ENCODE results near the gene ATP1A3.

DNA sequence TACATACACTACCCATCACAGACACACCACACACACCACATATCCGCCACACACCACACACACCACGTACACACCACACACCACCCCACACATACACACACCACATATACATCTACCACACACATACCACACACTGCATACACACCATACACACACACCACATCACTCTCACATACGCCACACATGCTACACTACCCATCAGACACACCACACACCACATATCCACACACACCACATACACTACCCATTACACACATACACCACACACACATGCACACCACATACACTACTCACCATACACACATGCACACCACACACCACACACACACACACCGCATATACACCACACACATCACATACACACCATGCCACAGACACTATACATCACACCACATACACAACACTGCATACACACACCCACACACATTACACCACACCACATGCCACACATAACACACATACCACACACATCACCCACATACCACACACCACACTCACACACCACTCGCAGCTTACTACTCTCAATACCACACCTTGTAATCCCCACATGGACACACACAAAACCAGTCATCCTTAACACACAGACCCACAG, 75.3 kb downstream of the ATP1A3 start:
- TF ChIP-seq, protein P1, sequence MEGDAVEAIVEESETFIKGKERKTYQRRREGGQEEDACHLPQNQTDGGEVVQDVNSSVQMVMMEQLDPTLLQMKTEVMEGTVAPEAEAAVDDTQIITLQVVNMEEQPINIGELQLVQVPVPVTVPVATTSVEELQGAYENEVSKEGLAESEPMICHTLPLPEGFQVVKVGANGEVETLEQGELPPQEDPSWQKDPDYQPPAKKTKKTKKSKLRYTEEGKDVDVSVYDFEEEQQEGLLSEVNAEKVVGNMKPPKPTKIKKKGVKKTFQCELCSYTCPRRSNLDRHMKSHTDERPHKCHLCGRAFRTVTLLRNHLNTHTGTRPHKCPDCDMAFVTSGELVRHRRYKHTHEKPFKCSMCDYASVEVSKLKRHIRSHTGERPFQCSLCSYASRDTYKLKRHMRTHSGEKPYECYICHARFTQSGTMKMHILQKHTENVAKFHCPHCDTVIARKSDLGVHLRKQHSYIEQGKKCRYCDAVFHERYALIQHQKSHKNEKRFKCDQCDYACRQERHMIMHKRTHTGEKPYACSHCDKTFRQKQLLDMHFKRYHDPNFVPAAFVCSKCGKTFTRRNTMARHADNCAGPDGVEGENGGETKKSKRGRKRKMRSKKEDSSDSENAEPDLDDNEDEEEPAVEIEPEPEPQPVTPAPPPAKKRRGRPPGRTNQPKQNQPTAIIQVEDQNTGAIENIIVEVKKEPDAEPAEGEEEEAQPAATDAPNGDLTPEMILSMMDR (IDR thresholded peaks at IDR 0.05): no peak
- TF ChIP-seq POLR2A (IDR thresholded peaks at IDR 0.05) (no peak), POLR2AphosphoS5 (IDR thresholded peaks at IDR 0.05) (no peak)
